ENCODE measurements around the gene POMC.
"Not testable (repeated sequence)": the region's sequence is repeated elsewhere in the genome, so short reads cannot be mapped to it uniquely, and the experiment has no call there.

The POMC gene

GRCh38 chr2:25151718-25152117, 16.7 kb downstream of the POMC start:
- no peak for TF ChIP-seq CTCF (IDR thresholded peaks at IDR 0.05; ENCODE audit: extremely low read depth, missing control alignments)

GRCh38 chr2:25150993-25151392, 17.4 kb downstream of the POMC start:
- DNase-seq (ENCODE audit: low spot score), result not testable (repeated sequence)

More at GRCh38 chr2:25151718-25152117, 16.7 kb downstream of the POMC start:
- no peak for DNase-seq (ENCODE audit: low spot score)

GRCh38 chr2:25149646-25150045, 18.7 kb downstream of the POMC start:
- TF ChIP-seq CTCF (IDR thresholded peaks at IDR 0.05; ENCODE audit: extremely low read depth, missing control alignments), result no peak
- DNase-seq (ENCODE audit: low spot score), result no peak

- TF ChIP-seq CTCF (IDR thresholded peaks at IDR 0.05; ENCODE audit: extremely low read depth, missing control alignments), result no peak
- no peak for DNase-seq (ENCODE audit: low spot score)
These were observed 21.5 kb downstream of the POMC start for GRCh38 chr2:25146896-25147295.

- TF ChIP-seq CTCF (IDR thresholded peaks at IDR 0.05; ENCODE audit: extremely low read depth, missing control alignments), result no peak
- no peak for DNase-seq (ENCODE audit: low spot score)
These were observed 22.6 kb downstream of the POMC start for GRCh38 chr2:25145803-25146202.

GRCh38 chr2:25141120-25141519, 27.3 kb downstream of the POMC start:
- DNase-seq (ENCODE audit: low spot score), result no peak
- no peak for TF ChIP-seq CTCF (IDR thresholded peaks at IDR 0.05; ENCODE audit: extremely low read depth, missing control alignments)

GRCh38 chr2:25140535-25140934, 27.8 kb downstream of the POMC start:
- not testable (repeated sequence) for DNase-seq (ENCODE audit: low spot score)

- DNase-seq (ENCODE audit: low spot score), result no peak
- no peak for TF ChIP-seq CTCF (IDR thresholded peaks at IDR 0.05; ENCODE audit: extremely low read depth, missing control alignments)
These were observed 35.7 kb downstream of the POMC start for GRCh38 chr2:25132693-25133092.

GRCh38 chr2:25132299-25132635, 36.1 kb downstream of the POMC start:
- TF ChIP-seq CTCF (IDR thresholded peaks at IDR 0.05; ENCODE audit: extremely low read depth, missing control alignments), result no peak
- DNase-seq (ENCODE audit: low spot score), result no peak

All from GM20000 (cell line).